ENCODE results near the gene TMTC2. TPM values are rescaled to one million over a fixed set of nuclear protein-coding genes. Genes with fewer than 3 reads are reported as not detected.

Gene TMTC2
- total and polyA plus RNA-seq, 10 of the 15 experiments (the other 5 are each of a cell fraction or from before 2014, with no cell fraction given): 0.14 to 9.7 (median 1.2) TPM

DNA sequence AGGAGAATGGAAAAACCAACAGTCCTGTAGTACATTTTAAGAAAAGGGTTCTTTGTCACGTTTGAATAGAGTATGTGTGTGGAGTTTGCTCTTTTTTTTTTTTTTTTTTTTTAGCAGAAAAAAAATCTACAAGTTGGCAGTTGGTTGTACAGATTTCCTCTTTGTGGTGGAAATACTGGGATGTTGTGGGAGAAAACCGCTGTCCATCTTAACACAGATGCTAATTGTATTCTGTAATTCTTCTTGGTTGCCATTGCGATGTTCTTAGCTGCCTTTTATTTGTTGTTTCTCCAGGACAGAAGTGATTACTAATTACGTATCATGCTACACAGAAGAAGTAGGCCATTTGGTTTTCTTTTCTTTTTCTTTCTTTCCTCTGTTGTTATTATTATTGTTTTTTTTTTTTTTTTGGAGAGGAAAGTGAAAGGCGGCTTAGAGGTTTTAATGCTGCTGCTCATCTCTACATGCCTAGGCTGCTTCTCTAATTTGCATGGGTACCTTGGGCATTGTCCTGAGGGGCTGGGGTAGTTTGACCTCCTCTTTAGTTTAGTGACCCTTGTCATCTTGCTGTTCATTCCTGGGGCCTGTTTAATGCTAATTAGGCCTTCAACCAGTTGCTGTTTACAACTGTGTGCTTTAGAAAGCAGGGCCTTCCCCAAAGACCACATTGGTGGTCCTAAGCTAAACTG is 94.7 kb downstream of the TMTC2 start:
- Histone ChIP-seq H3K36me3 (ENCODE audit: control insufficient read depth in 2 of 2, insufficient read depth in 2 of 2, low read length in 1 of 2) (no peaks in the 10 kb centered on the region), H3K79me2 (ENCODE audit: control insufficient read depth, insufficient read depth, low read length) (no peaks in the 10 kb centered on the region), H4K20me1 (ENCODE audit: control insufficient read depth, insufficient read depth) (no peaks in the 10 kb centered on the region), H3K4me3 (no peak overlapping the region), H3K27me3 (replicated peaks in 1 of 2; ENCODE audit: control insufficient read depth in 2 of 2, insufficient read depth in 2 of 2, low read length in 1 of 2) (no peaks in the 10 kb centered on the region), H3K4me1 (ENCODE audit: control insufficient read depth, insufficient read depth, low read length) (no peaks in the 10 kb centered on the region), H2AFZ (ENCODE audit: control insufficient read depth, low read depth, low read length) (no peak overlapping the region), H3K9me3 (replicated peaks; ENCODE audit: control insufficient read depth, insufficient read depth, low read length) (no peaks in the 10 kb centered on the region; the same call in 2 of the 3 replicates), H3K4me2 (ENCODE audit: control insufficient read depth, insufficient read depth) (no peak overlapping the region), H3K27ac (ENCODE audit: control insufficient read depth, insufficient read depth) (no peak overlapping the region), H3K9ac (ENCODE audit: control insufficient read depth, insufficient read depth, low read length) (no peak overlapping the region)
- WGBS (ENCODE audit: insufficient coverage, insufficient replicate concordance, low lambda C conversion rate, missing lambda C conversion rate): 87% methylated on average over 5 of the region's 5 CpGs
- SMC1A ChIA-PET (ENCODE audit: uncharacterized antibody, unreplicated experiment): no interaction called here
- ATAC-seq (no peak), FAIRE-seq (no peak), DNase-seq (ENCODE audit: low read depth, low spot score) (no peak)
- intact Hi-C loops (cut with micrococcal nuclease; ENCODE audit: unreplicated experiment): no loop called here
- in situ Hi-C loops (cut with MboI): no loop called here
- RAD21 ChIA-PET (ENCODE audit: unreplicated experiment): no interaction called here
- POLR2A ChIA-PET: no interaction called here
- CTCF ChIA-PET: no interaction called here
- TF ChIP-seq CHD4 (IDR thresholded peaks at IDR 0.05): no peak
- no TSS peak for BruUV-seq (replicated peaks)

DNA sequence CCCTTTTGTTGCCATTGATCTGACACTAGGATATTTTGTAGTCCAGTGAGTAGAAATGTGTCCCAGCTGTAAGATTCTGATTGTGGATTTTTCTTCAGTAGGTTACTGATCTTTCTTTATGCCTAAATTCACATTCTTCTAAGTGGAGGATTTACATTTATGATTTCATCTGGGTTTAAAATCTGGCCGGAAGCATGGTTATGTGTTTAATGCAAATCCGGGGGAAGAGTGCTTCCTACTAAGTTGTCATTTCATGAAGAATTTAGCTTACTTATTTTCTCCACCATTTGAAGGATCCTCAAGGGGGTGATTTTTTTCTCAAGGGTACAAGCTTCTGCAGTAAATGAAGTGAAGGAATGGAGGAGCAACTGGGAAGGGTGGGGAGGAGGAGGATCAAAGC is 96.7 kb downstream of the TMTC2 start:
- no TSS peak for BruUV-seq (replicated peaks)
- ChIA-PET SMC1A (ENCODE audit: uncharacterized antibody, unreplicated experiment) (interaction anchor here (1.2 to 2.8 kb wide), 3 partner anchors 10 to 185 kb away, joined by 3 to 8 read pairs (median 3); no protein-coding TSS in a partner anchor), CTCF (no interaction called here), POLR2A (no interaction called here), RAD21 (ENCODE audit: unreplicated experiment) (no interaction called here)
- no peak for FAIRE-seq
- Histone ChIP-seq H3K9me3 (replicated peaks; ENCODE audit: control insufficient read depth, insufficient read depth, low read length) (no peaks in the 10 kb centered on the region; the same call in 2 of the 3 replicates), H2AFZ (ENCODE audit: control insufficient read depth, low read depth, low read length) (no peak overlapping the region), H3K27ac (ENCODE audit: control insufficient read depth, insufficient read depth) (no peak overlapping the region), H3K36me3 (ENCODE audit: control insufficient read depth in 2 of 2, insufficient read depth in 2 of 2, low read length in 1 of 2) (no peaks in the 10 kb centered on the region), H3K4me1 (ENCODE audit: control insufficient read depth, insufficient read depth, low read length) (no peaks in the 10 kb centered on the region), H4K20me1 (ENCODE audit: control insufficient read depth, insufficient read depth) (no peaks in the 10 kb centered on the region), H3K79me2 (ENCODE audit: control insufficient read depth, insufficient read depth, low read length) (no peaks in the 10 kb centered on the region), H3K4me3 (no peak overlapping the region), H3K27me3 (replicated peaks in 1 of 2; ENCODE audit: control insufficient read depth in 2 of 2, insufficient read depth in 2 of 2, low read length in 1 of 2) (no peaks in the 10 kb centered on the region), H3K9ac (ENCODE audit: control insufficient read depth, insufficient read depth, low read length) (no peak overlapping the region), H3K4me2 (ENCODE audit: control insufficient read depth, insufficient read depth) (no peak overlapping the region)
- ATAC-seq: no peak
- intact Hi-C loops (cut with micrococcal nuclease; ENCODE audit: unreplicated experiment): no loop called here
- 97% methylated on average over 2 of the region's 2 CpGs for WGBS (ENCODE audit: insufficient coverage, insufficient replicate concordance, low lambda C conversion rate, missing lambda C conversion rate)
- DNase-seq (ENCODE audit: low read depth, low spot score): no peak
- in situ Hi-C loops (cut with MboI): no loop called here
- TF ChIP-seq EP300 (IDR thresholded peaks at IDR 0.05; ENCODE audit: borderline replicate concordance in 1 of 2, control insufficient read depth in 1 of 2, low read depth in 2 of 2, low read length in 2 of 2) (no peak), IKZF1 (conservative IDR thresholded peaks at IDR 0.05) (no peak), JUNB (IDR thresholded peaks at IDR 0.05) (no peak)
- TF ChIP-seq, protein P1, sequence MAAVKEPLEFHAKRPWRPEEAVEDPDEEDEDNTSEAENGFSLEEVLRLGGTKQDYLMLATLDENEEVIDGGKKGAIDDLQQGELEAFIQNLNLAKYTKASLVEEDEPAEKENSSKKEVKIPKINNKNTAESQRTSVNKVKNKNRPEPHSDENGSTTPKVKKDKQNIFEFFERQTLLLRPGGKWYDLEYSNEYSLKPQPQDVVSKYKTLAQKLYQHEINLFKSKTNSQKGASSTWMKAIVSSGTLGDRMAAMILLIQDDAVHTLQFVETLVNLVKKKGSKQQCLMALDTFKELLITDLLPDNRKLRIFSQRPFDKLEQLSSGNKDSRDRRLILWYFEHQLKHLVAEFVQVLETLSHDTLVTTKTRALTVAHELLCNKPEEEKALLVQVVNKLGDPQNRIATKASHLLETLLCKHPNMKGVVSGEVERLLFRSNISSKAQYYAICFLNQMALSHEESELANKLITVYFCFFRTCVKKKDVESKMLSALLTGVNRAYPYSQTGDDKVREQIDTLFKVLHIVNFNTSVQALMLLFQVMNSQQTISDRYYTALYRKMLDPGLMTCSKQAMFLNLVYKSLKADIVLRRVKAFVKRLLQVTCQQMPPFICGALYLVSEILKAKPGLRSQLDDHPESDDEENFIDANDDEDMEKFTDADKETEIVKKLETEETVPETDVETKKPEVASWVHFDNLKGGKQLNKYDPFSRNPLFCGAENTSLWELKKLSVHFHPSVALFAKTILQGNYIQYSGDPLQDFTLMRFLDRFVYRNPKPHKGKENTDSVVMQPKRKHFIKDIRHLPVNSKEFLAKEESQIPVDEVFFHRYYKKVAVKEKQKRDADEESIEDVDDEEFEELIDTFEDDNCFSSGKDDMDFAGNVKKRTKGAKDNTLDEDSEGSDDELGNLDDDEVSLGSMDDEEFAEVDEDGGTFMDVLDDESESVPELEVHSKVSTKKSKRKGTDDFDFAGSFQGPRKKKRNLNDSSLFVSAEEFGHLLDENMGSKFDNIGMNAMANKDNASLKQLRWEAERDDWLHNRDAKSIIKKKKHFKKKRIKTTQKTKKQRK (IDR thresholded peaks at IDR 0.05; ENCODE audit: low read depth, low read length): no peak
- TF ChIP-seq, protein P2, sequence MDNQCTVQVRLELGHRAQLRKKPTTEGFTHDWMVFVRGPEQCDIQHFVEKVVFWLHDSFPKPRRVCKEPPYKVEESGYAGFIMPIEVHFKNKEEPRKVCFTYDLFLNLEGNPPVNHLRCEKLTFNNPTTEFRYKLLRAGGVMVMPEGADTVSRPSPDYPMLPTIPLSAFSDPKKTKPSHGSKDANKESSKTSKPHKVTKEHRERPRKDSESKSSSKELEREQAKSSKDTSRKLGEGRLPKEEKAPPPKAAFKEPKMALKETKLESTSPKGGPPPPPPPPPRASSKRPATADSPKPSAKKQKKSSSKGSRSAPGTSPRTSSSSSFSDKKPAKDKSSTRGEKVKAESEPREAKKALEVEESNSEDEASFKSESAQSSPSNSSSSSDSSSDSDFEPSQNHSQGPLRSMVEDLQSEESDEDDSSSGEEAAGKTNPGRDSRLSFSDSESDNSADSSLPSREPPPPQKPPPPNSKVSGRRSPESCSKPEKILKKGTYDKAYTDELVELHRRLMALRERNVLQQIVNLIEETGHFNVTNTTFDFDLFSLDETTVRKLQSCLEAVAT (IDR thresholded peaks at IDR 0.05): no peak

All from GM12878 (cell line).